Measurements from ENCODE around the gene VAV3. TPM values are rescaled to one million over a fixed set of nuclear protein-coding genes. Genes with fewer than 3 reads are reported as not detected.

VAV3 gene
- total and polyA plus RNA-seq, 10 of the 15 experiments (the other 5 are each of a cell fraction or from before 2014, with no cell fraction given) = 0.84 to 5.5 (median 3.4) TPM

GRCh38 chr1:108011295-108011694, 46.3 kb upstream of the VAV3 start:
- Histone ChIP-seq H3K36me3 (ENCODE audit: control insufficient read depth in 2 of 2, insufficient read depth in 2 of 2, low read length in 1 of 2) (no peaks in the 10 kb centered on the region), H3K9ac (ENCODE audit: control insufficient read depth, insufficient read depth, low read length) (no peak overlapping the region), H3K27ac (ENCODE audit: control insufficient read depth, insufficient read depth) (no peak overlapping the region), H3K27me3 (replicated peaks in 1 of 2; ENCODE audit: control insufficient read depth in 2 of 2, insufficient read depth in 2 of 2, low read length in 1 of 2) (no peaks in the 10 kb centered on the region), H3K4me3 (no peak overlapping the region), H4K20me1 (ENCODE audit: control insufficient read depth, insufficient read depth) (no peaks in the 10 kb centered on the region), H3K4me2 (ENCODE audit: control insufficient read depth, insufficient read depth) (no peak overlapping the region), H2AFZ (ENCODE audit: control insufficient read depth, low read depth, low read length) (no peak overlapping the region), H3K9me3 (replicated peaks; ENCODE audit: control insufficient read depth, insufficient read depth, low read length) (no peaks in the 10 kb centered on the region), H3K4me1 (ENCODE audit: control insufficient read depth, insufficient read depth, low read length) (peaks cover 11% of the 10 kb centered on the region), H3K79me2 (ENCODE audit: control insufficient read depth, insufficient read depth, low read length) (no peaks in the 10 kb centered on the region)
- ChIA-PET CTCF (no interaction called here), POLR2A (no interaction called here), SMC1A (ENCODE audit: uncharacterized antibody, unreplicated experiment) (interaction anchor here (0.7 to 1.2 kb wide), 2 partner anchors 8 to 230 kb away, joined by 3 to 4 read pairs; no protein-coding TSS in a partner anchor), RAD21 (ENCODE audit: unreplicated experiment) (no interaction called here)
- FAIRE-seq (no peak), DNase-seq (ENCODE audit: low read depth, low spot score) (no peak), ATAC-seq (peak; percentile 64)
- in situ Hi-C loops (cut with MboI) (no loop called here), intact Hi-C loops (cut with micrococcal nuclease; ENCODE audit: unreplicated experiment) (loop anchor here (5.0 kb wide), 1 partner anchor 116 kb away; no protein-coding TSS in a partner anchor)
- no peak for TF ChIP-seq RCOR1 (conservative IDR thresholded peaks at IDR 0.05; ENCODE audit: low read depth, low read length)
- TF ChIP-seq CHD1 (IDR thresholded peaks at IDR 0.05; ENCODE audit: low read depth, low read length) = no peak
- TF ChIP-seq SPI1 (IDR thresholded peaks at IDR 0.05; ENCODE audit: borderline replicate concordance, insufficient read depth, low read depth, low read length) = peak; percentile 74
- WGBS (ENCODE audit: insufficient coverage, insufficient replicate concordance, low lambda C conversion rate, missing lambda C conversion rate) = 0% methylated on average over 6 of the region's 6 CpGs
- BruUV-seq (replicated peaks) = no TSS peak

GRCh38 chr1:108010581-108010980, 45.6 kb upstream of the VAV3 start:
- Histone ChIP-seq H3K4me3 (no peak overlapping the region), H3K36me3 (ENCODE audit: control insufficient read depth in 2 of 2, insufficient read depth in 2 of 2, low read length in 1 of 2) (no peaks in the 10 kb centered on the region), H4K20me1 (ENCODE audit: control insufficient read depth, insufficient read depth) (no peaks in the 10 kb centered on the region), H3K4me1 (ENCODE audit: control insufficient read depth, insufficient read depth, low read length) (peaks cover 11% of the 10 kb centered on the region), H3K4me2 (ENCODE audit: control insufficient read depth, insufficient read depth) (no peak overlapping the region), H3K27ac (ENCODE audit: control insufficient read depth, insufficient read depth) (no peak overlapping the region), H3K27me3 (replicated peaks in 1 of 2; ENCODE audit: control insufficient read depth in 2 of 2, insufficient read depth in 2 of 2, low read length in 1 of 2) (no peaks in the 10 kb centered on the region), H2AFZ (ENCODE audit: control insufficient read depth, low read depth, low read length) (no peak overlapping the region; the same call in 1 of the 2 replicates), H3K79me2 (ENCODE audit: control insufficient read depth, insufficient read depth, low read length) (no peaks in the 10 kb centered on the region), H3K9me3 (replicated peaks; ENCODE audit: control insufficient read depth, insufficient read depth, low read length) (no peaks in the 10 kb centered on the region), H3K9ac (ENCODE audit: control insufficient read depth, insufficient read depth, low read length) (no peak overlapping the region)
- no TSS peak for BruUV-seq (replicated peaks)
- FAIRE-seq = no peak
- CTCF ChIA-PET = no interaction called here
- intact Hi-C loops (cut with micrococcal nuclease; ENCODE audit: unreplicated experiment) = loop anchor here (5.0 kb wide), 1 partner anchor 117 kb away; no protein-coding TSS in a partner anchor
- TF ChIP-seq HDAC2 (IDR thresholded peaks at IDR 0.05) = no peak
- TF ChIP-seq TAF1 (IDR thresholded peaks at IDR 0.05; ENCODE audit: borderline replicate concordance, low read depth, low read length) = no peak
- TF ChIP-seq CEBPZ (IDR thresholded peaks at IDR 0.05; ENCODE audit: low read depth, low read length) = no peak
- no peak for TF ChIP-seq E2F8 (IDR thresholded peaks at IDR 0.05; ENCODE audit: low read depth, partially characterized antibody)
- DNase-seq (ENCODE audit: low read depth, low spot score) = no peak
- RAD21 ChIA-PET (ENCODE audit: unreplicated experiment) = no interaction called here
- ATAC-seq = no peak
- WGBS (ENCODE audit: insufficient coverage, insufficient replicate concordance, low lambda C conversion rate, missing lambda C conversion rate) = 46% methylated on average over 4 of the region's 4 CpGs
- POLR2A ChIA-PET = no interaction called here
- SMC1A ChIA-PET (ENCODE audit: uncharacterized antibody, unreplicated experiment) = interaction anchor here (1.2 kb wide), 1 partner anchor 229 kb away, joined by 3 read pairs; no protein-coding TSS in a partner anchor
- in situ Hi-C loops (cut with MboI) = no loop called here

Measured in GM12878 (cell line).